ENCODE measurements around the gene GSG1.

Gene GSG1

DNA sequence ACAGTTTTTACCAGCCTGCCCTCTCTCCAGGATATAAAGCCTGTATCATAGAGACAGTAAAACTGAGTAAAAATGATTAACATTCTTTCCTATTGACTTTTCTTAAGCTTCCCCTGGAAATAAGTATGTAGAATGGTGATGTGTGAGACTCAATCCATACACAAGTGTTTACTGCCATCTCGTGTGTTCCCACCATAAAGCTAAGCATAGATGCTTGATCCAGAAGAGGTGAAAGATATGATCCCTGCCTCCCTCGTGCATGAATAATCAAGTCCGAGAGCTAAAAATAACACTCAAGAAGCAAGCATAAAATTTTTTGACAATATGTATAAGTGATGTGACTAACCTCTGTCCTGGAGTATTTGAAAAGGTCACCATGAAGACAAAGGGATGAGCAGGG is 16.9 kb upstream of the GSG1 start:
- DNase-seq (ENCODE audit: extremely low read depth in 1 of 2, low read depth in 1 of 2): no peak

DNA sequence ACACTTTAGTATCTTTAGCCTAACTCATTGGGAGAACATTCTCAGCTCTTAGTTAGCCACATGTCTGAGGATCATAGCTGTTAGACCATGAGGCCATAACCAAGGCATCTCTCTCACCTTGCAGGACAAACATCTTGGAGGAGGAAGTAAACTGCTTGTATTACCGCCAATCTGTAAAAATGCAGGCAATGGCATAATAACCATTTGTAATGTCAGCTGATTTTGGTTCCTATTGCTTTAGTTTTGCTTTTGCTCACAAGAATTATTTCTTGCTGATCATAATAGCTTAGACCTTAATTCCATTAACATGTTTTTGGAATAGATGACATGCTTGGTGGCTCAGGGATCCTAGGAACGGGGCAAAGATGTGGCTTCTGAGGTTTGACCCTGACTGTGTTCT is 16.4 kb upstream of the GSG1 start:
- no peak for DNase-seq (ENCODE audit: extremely low read depth in 1 of 2, low read depth in 1 of 2)

DNA sequence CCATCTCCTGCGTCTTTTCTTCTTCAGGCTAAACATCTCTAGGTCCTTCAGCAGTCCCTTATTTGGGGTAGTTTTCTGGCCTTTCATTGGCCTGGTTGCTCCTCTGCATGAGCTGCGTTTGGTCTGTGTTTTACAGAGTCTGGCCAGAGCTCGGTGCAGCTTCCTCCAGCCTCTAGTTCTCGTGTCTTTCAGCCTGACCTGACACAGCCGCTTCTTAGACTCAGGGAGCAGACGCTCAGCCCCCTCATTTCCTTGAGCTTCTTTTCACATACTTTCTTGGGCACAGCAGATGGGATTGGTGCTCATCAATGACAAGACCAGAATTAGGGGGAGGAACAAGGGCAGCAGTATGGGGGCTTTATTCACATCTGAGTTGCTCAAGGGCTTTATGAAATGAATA is 13.6 kb upstream of the GSG1 start:
- no peak for DNase-seq (ENCODE audit: extremely low read depth in 1 of 2, low read depth in 1 of 2)

DNA sequence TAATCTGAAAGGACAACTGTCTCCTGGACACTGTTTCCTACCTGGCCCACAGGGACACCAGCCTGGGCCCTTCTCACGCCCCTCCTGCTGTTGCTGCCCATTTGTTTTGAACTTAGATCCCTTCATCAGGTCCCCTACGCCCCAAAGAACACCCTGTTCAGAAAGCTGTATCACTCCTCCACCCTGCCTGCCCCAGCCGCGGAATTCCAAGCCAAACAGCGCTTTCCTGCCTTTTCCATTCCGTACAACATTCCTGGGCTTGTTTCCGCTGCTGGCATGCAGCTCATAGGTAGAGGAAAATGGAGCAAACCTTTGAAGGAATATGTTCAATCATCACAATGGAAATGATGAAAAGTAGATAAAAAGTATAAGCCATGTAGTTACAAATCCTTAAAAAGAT is 12.8 kb upstream of the GSG1 start:
- DNase-seq (ENCODE audit: extremely low read depth in 1 of 2, low read depth in 1 of 2): no peak

DNA sequence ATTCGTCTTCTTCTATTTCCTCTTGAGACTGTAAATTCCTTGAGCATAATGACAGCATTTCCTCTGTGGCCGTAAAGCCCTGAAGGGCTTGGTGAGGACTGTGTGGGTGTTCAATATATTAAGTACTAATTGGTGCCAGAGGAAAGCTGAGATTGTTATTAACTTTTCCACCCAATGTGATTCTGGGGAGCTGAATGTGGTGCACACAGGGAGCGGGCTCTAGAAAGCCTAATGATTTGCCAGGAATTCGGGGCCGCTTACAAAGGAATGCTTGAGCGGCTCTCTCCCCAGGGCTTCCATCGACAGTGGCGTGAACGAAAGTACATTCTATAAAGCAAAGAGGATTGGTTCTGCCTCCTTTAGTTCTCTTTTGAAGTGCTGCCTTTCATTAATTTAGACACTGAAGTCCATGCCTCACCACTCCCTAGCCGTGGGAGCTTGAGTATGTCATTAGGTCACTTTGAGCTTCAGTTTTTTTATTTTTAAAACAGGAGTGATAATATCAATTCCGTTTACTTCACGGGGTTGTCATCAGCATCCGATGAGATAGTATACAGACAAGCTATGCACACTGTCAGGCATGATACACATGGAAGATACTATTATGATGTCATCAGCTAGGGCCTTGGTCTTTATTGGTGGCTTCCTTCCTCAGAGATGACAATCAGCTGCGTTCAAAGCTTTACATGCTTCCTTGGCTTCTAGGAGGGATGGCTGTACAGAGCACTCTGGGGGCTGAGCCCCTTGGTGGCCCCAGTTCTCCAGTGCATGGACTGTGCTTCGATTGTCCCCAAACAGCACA is 11.0 kb upstream of the GSG1 start:
- no peak for DNase-seq (ENCODE audit: extremely low read depth in 1 of 2, low read depth in 1 of 2)

DNA sequence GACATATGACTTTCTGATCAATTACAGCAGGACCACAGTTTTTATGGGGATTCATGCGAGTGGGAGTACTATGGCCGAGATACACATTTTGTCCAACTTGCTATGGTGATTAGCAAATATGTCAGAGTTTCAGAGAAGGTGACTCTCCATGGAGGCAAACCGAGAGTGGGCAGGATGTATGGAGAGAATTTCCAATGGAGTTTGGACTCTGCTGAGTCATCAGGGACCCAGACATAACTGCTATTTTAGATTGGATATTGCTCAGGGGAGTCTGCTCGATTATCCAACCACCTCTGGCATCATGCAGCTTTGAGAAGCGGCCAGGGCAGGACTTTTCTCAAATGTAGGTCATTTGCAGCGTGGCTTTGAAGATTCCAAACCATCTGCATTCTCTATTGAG is 9.5 kb upstream of the GSG1 start:
- DNase-seq (ENCODE audit: extremely low read depth in 1 of 2, low read depth in 1 of 2): no peak

DNA sequence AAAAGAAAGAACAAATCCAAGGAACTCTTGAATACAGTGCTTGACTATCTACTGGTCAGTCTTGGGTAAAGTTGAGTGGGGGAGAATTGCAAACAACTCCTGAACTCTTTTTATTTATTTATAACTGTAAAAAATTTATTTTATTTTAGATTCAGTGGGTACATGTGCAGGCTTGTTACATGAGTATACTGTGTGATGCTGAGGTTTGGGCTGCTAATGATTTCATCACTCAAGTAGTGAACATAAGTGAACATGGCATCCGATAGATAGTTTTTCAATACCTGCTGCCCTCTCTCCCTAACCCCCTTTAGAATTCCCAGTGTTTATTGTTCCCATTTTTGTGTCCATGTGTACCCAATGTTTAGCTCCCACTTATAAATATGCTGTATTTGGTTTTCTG is 3.2 kb upstream of the GSG1 start:
- DNase-seq (ENCODE audit: extremely low read depth in 1 of 2, low read depth in 1 of 2): no peak

DNA sequence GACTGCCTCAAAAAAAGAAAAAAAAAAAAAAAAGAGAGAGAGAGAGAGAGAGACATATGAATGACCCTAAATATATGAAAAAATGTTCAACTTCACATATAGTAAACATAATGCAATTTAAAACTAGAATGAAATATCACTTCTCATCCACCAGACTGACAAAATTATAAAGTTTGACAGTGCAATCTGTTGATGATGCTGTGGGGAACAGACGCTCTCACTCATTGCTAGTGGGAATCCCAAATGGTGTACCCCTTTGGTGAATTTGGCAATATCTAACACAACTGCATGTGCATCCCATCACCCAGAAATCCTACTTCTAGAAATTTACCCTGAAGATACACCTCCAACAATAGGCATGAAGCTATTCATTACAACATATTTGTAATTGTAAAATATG is 2.3 kb upstream of the GSG1 start:
- no peak for DNase-seq (ENCODE audit: extremely low read depth in 1 of 2, low read depth in 1 of 2)

DNA sequence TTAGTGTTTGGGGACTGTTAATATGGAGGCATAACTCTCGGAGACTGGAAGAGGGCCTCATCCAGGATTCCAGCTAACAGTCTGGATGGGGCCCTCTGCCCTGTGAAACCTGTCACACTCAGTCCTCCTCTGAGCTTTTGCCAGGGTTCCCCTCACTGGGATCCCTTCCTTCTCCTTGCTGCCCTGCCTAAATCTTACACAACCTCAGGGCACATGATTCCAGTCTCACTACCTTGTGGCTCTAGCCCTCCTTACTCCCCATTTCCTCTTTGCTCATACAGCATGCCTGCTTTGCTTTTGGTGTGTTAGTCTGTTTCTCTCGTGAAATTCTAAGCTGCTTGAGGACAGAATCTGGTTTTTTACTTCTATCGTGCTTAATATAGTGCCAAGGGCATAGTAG is 942 bp upstream of the GSG1 start:
- no peak for DNase-seq (ENCODE audit: extremely low read depth in 1 of 2, low read depth in 1 of 2)

DNA sequence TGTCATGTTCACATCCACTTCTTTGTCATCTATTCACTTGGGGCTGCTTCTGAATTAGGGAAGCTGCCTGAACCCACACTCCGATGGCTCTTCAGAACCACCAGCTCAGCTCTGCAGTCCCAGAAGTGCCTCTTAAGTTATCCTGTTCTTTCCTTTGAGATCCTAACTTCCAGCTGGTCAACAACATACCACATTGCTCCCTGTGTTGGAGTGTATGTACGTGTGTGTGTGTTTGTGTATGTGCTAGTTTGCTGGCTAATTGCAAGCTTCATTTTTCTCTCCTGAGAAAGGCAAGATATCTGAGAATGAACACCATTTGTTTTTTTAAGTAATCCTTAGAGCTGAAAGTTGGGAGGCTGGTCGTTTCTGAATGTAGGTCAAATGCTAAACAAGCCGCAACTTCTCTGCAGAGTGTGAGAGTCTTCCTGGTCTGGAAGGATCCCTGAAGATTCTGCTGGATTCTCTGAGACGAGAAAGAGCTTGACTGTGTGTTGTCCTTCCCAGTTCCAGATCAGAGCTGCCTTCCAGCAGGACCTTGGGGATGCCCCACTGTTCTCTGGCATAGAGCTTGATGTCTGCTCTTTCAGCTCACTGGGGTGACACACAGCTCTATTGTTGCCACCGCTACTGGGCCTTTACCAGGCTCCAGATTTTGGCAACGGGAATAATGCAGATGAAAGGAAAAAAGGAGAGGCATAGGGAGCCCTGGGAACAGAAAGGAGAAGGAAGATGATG is 839 bp downstream of the GSG1 start:
- DNase-seq (ENCODE audit: extremely low read depth in 1 of 2, low read depth in 1 of 2): no peak

DNA sequence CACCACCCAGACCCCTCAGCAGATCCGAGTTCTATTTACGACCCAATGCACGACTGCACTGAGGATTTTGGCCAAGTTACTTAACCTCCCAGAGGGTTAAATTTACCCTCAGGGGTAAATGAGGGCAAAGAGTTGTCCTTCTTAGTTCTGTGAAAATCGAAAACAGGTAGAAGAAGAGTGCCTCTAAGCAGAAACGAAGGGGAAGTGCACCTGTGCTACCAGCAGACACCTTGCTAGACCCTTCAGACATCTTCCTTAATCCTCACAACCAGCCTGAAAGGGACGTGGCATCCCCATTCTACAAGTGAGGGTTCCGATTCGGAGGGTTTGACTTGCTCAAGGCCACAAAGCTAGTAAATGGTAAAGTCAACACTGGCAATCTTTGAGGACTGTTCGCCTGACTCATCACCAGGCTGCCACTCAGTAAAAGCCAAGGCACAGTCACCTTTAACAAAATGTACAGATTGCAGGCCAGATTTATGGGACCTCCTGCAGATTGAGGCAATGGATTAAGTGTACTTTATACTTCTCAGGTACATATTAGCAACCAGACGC is 1.6 kb downstream of the GSG1 start:
- DNase-seq (ENCODE audit: extremely low read depth in 1 of 2, low read depth in 1 of 2): no peak

DNA sequence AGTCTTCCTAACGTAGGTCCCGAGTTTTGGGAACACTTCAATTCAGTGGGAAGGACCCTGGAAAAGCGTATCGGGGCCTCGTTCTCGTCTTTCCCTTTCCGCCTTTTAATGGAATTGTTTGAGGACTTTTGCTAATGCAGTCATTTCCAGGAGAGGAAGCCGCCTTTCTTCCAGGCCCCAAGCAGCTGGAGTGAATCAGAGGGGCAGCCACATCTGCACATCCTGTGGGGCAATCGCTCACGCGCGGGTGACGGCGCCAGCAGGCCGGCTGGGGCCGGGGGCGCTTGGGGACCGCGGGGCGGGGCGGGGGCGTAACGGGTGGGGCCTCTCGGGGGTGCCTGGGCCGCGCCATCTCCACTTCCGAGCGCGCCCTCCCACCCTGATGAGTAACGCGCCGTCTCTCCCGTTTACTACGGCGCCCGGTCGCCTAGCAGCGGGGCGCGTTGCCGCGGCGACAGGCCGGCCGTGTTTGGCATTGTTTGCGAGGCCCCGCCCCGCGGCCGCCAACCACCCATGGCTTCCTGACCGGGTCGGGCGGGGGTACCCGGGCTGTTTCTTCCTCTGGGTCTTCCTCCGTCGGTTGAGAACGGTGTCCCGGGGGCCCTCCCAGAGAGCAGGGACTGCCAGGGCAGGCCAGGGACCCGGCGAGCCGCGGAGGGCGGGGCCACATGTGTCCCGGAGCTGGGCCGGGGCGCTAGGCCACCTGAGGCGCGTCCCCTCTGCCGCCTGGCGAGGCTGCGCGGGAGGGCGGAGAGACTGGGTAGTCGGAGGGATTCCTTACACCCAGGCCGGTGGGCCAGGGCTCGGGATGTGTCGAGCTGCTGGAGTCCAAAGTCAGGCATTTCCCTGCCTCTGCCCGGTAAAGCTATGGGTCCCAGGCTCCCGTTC is 2.3 kb downstream of the GSG1 start:
- peak; percentile 78 to 90 for DNase-seq (ENCODE audit: extremely low read depth in 1 of 2, low read depth in 1 of 2)

DNA sequence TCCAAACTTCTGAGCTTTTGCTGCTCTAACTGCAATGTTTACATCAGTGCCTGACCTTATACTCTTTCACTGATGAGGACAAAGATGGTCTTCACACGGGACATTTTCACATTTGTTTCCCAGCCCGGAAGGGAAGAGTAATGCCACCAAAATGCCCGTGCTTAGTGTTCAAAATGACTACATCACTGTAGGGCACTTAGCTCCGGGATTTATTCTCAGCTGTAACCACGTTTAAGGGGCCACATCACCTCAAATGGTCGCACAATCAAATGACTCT is 2.9 kb downstream of the GSG1 start:
- no peak for DNase-seq (ENCODE audit: extremely low read depth in 1 of 2, low read depth in 1 of 2)

DNA sequence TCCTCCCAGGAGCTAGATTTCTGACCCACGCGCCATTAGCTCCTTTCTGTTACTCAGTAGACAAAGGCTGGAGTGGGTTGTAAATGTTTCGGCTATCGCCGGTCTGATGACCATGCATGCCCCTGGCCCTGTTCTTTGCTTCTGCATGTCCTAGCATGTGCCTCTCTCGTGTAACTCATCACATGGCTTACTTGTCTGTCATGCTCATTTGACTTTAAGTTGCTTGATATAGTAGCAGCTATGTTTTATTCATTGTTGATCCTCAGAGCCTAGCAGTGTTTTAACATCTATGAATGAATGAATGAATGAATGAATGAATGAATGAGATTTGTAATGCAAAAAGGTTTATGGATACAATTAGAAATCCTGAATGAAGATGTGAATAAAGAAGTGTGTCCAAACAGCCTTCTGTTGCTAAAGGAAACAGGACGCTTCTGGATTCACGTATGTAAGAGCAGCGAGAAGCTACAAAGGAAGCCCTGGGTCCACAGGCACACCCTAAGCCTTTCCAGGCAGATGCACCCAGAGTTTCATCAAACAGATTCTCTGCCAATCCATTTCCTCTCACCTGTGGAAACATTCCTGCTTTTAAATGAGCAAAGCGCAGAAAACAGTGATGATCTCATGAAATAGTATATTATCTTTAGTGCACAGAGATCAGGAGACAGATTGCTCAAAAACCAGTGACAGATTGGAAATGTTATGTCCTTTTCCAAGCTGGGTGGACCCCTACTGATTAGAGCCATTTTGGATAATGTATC is 3.4 kb downstream of the GSG1 start:
- no peak for DNase-seq (ENCODE audit: extremely low read depth in 1 of 2, low read depth in 1 of 2)

DNA sequence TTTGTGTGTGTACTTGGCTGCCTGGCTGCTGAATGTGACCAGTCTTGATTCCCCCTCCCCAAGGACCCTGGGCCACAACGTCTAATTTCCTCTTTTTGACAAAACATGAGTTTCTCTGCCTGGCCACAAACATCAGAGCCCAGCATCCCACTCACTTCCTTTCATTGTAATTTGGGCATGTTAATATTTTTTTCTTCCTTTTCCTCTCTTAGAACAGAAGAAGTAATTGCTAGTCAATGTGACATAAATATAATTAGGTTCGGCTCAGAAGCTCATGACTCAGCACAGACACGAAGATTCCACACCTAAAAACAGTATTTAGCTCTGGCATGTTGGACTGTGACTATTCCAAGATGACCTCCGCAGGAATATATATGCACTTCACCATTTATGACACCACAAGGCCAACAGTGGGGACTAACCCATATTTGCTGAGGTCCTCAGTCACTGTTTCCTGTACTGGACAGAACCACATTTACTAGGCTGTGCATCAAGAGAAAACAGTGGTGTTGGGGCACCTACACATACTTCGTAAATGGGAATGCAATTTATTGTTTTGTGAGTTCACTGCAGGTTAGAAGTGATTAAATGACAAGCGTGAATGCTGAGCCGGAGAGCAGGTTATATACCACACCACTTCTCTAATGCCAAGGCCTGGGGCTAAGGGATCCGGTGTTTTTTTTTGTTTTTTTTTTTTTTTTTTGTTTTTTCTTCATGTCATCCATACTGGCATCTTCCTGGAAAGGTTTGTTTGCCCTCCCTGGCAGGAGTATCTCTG is 4.2 kb downstream of the GSG1 start:
- no peak for DNase-seq (ENCODE audit: extremely low read depth in 1 of 2, low read depth in 1 of 2)

DNA sequence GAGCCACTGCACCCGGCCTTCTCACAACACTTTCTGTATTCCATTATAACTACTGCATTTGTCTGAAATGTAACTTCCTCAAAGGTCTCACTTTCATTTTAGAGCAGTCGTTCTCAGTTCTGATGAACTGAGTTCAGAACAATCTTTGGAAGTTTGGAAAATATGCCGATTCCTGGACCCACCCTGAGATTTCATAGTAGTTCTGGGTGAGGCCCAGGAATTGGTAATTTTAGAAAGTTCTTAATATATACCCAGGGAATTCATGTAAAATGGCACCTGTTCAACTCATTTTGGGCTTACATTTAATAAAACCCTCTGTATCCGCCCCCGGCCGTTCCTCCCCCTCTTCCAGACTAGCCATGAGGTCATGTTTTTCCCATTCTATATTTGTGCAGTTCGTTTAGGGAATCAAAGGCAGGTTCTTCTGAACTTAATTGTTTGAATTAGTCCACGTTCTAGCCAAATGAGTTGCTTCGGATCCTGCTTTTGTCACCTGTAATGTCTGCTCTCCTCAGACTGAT is 5.9 kb downstream of the GSG1 start:
- DNase-seq (ENCODE audit: extremely low read depth in 1 of 2, low read depth in 1 of 2): no peak

DNA sequence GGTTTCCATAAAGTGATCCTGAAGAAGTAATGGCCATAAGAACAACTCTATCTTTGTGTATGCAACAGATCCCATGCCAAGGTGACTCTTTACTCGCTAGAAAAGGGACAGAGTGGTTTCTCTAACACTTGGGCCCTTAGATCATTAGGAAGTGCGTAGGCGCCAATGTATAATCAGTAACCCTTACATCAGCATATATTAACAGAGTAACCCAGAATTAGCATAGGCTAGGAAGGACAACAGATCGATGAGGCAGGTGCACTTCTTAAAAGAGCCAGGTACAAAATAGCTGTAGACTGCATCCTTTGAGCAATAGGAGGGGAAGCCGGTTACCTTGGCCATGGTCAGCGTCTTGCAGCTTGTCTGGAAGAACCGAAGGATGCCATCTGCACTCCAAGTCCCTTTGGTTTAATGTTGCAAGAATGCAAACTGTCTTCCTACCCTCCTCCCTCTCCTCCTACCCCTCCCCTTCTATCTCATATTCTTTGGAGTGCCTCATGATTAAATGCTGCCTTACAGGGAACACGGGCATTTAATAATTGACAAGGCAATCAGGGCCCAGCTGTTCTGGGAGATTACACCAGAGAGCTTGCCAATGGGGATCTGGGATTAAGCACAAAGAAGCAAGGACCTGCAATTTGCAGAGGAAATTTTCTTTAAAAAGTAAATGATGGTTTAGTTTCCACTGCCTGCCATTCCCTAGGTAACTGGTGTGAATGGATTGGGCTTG is 8.0 kb downstream of the GSG1 start:
- no peak for DNase-seq (ENCODE audit: extremely low read depth in 1 of 2, low read depth in 1 of 2)

DNA sequence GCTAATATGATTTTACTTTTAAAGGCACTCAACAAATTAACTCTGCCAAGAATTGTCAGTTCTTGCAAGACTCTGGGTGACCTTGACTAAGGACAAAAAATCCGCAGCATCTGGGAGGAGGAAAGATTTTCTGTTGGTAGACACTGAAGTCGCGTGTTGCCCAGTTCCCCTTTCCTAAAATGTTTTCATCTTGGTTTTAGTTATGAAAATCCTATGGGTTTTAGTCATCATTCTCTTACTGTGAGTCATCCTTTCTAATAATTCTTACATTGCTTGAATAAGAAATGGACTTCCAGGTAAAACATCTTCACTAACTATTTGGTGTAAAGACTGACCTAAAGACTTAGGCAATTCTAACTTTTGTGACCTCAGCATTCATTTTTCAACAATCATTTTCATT is 9.1 kb downstream of the GSG1 start:
- DNase-seq (ENCODE audit: extremely low read depth in 1 of 2, low read depth in 1 of 2): no peak

DNA sequence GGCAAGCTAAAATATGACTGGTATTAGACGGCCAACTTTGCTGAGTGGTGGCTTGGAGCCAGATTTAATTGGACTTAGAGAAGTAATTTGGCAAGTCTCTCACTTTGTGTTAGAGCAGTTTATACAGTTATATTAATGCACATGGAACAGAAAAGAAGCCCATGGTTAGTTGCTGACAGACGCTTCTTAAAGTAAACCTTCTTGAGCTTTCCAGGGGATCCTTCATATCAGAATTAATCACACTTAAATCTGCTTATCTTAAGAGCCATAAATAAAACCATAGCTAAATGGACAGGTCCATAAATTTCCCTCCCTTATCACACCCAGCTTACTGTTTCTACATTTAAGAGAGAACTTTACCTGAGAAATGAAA is 9.6 kb downstream of the GSG1 start:
- no peak for DNase-seq (ENCODE audit: extremely low read depth in 1 of 2, low read depth in 1 of 2)
